ENCODE measurements around the gene NKD1.

The NKD1 gene

GRCh38 chr16:50675686-50676610 lies 127.8 kb downstream of the NKD1 start:
- DNase-seq (ENCODE audit: low spot score), result no peak

GRCh38 chr16:50676684-50677225 lies 128.6 kb downstream of the NKD1 start:
- no peak for DNase-seq (ENCODE audit: low spot score)

- no peak for DNase-seq (ENCODE audit: low spot score)
Observed at GRCh38 chr16:50677351-50677750, 129.2 kb downstream of the NKD1 start.

- DNase-seq (ENCODE audit: low spot score), result no peak
Observed at GRCh38 chr16:50678531-50678930, 130.3 kb downstream of the NKD1 start.

GRCh38 chr16:50679266-50679665 lies 131.1 kb downstream of the NKD1 start:
- no peak for DNase-seq (ENCODE audit: low spot score)

- DNase-seq (ENCODE audit: low spot score), result no peak
Observed at GRCh38 chr16:50679676-50680555, 131.7 kb downstream of the NKD1 start.

GRCh38 chr16:50680556-50680893 lies 132.3 kb downstream of the NKD1 start:
- no peak for DNase-seq (ENCODE audit: low spot score)

GRCh38 chr16:50681021-50681885 lies 133.1 kb downstream of the NKD1 start, which contains the start of gene SNX20:
SNX20 (minus strand) TSS chr16:50681312; CDS start chr16:50677526, 3,786 bp downstream.
- no peak for DNase-seq (ENCODE audit: low spot score)

GRCh38 chr16:50683689-50684374 lies 135.6 kb downstream of the NKD1 start:
- DNase-seq (ENCODE audit: low spot score), result no peak

GRCh38 chr16:50684823-50685461 lies 136.7 kb downstream of the NKD1 start:
- no peak for DNase-seq (ENCODE audit: low spot score)

- no peak for DNase-seq (ENCODE audit: low spot score)
Observed at GRCh38 chr16:50685462-50686063, 137.4 kb downstream of the NKD1 start.

- DNase-seq (ENCODE audit: low spot score), result no peak
Observed at GRCh38 chr16:50688083-50688482, 139.9 kb downstream of the NKD1 start.

- no peak for DNase-seq (ENCODE audit: low spot score)
Observed at GRCh38 chr16:50688867-50689266, 140.7 kb downstream of the NKD1 start.

- no peak for DNase-seq (ENCODE audit: low spot score)
Observed at GRCh38 chr16:50690177-50690576, 142.0 kb downstream of the NKD1 start.

GRCh38 chr16:50692644-50692998 lies 144.4 kb downstream of the NKD1 start:
- DNase-seq (ENCODE audit: low spot score), result no peak

GRCh38 chr16:50692999-50693781 lies 145.0 kb downstream of the NKD1 start, which contains the start of gene NOD2:
NOD2 (plus strand) TSS chr16:50693606; CDS start chr16:50699496, 5,890 bp downstream.
- DNase-seq (ENCODE audit: low spot score), result no peak

GRCh38 chr16:50694206-50694605 lies 146.0 kb downstream of the NKD1 start:
- no peak for DNase-seq (ENCODE audit: low spot score)

- DNase-seq (ENCODE audit: low spot score), result no peak
Observed at GRCh38 chr16:50695017-50696000, 147.1 kb downstream of the NKD1 start.
